ENCODE results near the gene SPX.

Gene SPX, protein sequence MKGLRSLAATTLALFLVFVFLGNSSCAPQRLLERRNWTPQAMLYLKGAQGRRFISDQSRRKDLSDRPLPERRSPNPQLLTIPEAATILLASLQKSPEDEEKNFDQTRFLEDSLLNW

DNA sequence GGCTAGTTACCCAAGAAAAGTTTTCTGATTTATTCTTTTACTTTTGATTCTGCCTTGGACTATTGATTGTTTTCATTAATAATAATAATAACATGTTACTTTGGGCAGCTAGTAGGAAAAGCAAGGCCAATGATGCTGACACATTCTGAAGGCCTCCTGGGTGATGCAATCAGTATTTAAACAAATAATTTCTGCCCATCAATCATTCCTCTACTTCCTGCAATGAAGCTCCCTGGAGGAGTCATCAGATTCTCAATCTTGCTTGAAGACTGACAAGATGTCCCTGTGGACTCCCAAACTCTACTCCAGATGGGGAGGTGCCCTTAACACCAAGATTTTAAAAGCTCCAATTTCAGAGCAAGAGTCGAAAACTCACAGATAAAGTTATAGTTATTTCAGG lies at the start of gene SPX:
SPX (plus strand) TSS at position 244 of the 400 bp plus-strand sequence. CDS start 177 bp downstream, outside the sequence.
- in situ Hi-C loops (cut with MboI; ENCODE audit: low sequenced_read_pairs): no loop called here

DNA sequence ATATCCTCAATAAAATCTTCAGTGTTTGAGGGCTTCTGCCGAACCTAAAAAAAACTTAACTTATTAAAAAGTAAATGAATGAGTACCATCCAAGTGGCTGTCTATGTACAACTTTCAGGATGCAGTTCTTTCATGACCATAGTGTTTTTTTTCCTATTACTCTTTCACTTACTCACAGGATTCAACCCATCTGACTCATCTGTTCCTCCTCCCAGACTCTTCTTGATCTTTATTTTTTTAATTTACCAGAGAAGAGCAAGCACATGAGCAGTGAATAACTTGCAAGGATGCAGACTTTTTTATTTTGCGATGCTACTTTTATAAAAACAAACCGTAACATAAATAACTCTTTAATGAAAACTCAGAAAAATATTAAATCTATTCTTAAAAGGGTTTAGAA lies 49.1 kb upstream of the SPX start:
- in situ Hi-C loops (cut with MboI; ENCODE audit: low sequenced_read_pairs): no loop called here

DNA sequence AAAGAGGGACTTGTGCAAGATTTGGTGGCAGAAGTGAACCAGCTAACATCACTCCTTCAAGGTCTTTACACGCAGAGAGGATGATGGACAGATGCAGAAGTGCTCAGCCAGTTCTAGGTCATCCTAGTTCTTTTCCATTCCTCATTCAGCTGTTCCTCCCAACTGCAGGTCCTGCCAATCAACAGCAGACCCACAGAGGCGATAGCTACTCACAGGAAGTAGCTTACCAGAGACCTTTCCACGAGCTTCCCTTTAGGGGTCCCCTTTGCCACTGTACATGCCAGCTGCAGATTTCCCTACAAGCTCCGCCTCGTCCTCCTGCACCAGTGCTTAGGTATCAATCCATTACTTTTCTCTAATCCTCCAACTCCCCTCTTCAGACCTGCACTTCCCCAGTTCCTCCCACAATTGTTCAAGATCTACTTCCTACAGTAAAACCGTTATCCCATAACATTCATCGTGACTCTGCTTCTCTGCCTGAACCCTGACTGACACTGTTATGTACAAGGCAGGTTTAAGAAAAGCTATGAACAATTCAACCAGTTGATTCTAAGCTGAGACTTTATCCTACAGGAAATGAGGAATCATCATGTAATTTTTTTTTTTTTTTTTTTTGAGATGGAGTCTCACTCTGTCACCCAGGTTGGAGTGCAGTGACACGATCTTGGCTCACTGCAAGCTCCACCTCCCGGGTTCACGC lies 47.2 kb upstream of the SPX start:
- in situ Hi-C loops (cut with MboI; ENCODE audit: low sequenced_read_pairs): no loop called here

DNA sequence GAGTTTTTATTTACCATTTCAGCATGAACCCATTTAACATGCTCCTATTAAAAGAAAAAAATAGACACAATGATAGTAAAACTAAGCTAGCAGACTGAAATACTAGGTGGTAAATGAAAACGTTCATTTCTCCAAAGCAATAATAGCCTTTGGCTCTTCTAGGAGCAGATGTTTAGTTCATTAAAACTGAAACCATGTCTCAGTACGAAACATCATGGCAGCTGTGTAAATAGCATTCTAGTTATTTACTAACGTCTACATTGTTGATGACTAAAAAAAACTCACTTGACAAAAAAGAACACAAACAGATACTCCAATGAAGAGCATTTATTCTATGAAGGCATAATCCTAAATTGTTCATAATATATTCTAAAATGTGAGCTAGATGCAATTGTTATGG lies 42.6 kb upstream of the SPX start:
- in situ Hi-C loops (cut with MboI; ENCODE audit: low sequenced_read_pairs): no loop called here

DNA sequence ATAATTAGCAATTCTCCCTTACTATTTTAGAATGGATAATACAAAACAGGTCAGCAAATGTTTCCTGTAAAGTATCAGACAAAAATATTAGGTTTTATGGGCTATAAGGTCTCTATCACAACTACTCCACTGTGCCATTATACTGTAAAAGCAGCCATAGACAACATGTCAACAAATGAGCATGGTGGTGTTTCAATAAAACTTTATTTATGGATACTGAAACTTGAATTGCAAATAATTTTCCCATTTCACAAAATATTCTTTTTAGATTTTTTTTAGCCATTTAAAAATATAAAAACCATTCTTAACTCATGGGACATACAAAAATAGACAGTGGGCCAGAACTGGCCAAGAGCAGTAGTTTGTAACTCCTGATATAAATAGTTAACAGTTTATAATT lies 40.1 kb upstream of the SPX start:
- in situ Hi-C loops (cut with MboI; ENCODE audit: low sequenced_read_pairs): no loop called here

DNA sequence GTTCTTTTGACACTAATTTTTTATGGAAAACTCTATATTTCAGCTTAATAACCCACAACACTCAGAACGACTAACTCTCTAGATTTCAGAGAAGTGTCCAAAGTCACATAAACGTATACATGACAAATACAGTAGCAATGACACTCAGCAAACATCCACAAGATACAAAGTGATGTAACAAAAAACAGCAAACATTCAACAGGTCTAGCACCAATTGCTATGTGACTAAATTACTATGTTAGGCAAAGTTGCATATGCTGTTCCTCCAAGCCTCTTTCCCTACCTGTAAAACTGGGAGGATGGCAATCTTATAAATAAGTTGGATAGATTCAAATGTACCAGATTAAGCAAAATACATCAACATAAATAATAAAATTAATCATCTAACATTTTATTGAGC lies 26.3 kb upstream of the SPX start:
- in situ Hi-C loops (cut with MboI; ENCODE audit: low sequenced_read_pairs): no loop called here

DNA sequence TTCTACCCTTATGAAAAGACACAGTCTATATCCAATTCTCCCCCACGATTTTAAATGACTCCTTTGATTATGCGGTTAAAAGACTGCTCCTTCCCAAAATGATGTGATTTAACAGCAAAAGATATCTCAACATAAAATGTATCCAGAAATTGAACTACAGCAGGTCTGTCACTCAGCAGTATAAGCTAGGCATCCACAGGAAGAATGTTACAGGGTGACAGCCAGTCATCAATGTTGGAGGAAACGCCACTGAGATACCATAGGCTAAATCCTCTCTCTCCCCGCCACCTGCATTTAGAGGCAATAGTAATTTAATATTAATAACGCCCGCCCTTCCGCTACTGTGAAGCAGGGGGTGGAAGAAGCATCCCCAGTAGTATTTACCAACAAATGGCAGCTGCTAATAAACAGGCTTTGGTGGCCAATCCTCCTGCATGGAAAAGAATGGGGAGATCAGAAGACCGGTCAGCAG lies 25.3 kb upstream of the SPX start:
- in situ Hi-C loops (cut with MboI; ENCODE audit: low sequenced_read_pairs): no loop called here

DNA sequence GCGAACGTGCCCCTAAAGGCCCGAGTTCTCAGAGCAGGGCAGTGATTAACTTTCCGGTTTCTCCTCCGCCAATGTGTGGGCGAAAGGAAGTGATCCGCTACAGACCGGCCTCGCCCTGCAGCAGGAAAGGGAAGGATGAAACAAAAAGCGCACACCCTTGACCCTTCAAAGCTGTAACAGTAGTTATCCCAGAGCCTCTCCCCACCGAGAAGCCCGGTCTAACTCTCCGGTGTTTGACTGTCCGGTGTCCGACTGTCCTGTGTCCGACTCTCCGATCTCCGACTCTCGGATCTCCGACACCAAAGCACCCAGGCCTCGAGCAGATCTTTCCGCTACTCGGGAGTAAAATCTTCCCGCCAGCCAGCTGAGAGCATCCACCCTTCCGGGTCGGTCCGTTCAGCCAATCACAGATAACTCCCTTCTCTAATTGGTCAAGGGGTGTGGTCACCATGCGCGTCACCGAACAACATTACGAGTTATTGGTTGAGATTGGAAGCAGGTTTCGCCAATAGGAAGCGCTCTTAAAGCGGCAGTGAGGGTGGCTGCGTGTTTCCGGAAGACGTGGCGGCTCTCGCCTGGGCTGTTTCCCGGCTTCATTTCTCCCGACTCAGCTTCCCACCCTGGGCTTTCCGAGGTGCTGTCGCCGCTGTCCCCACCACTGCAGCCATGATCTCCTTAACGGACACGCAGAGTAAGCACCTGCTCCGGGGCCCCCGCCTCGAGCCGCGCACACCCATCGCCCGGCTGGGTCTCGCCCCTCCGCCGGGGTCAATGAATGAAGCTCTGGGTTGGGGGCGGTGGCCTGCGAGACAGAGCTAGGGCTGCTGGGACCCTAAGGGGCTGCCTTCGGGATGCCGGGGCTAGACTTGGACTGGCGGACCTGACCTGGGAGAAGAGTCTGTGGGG lies 24.6 kb upstream of the SPX start, which contains the start of the genes GOLT1B and RECQL:
GOLT1B (plus strand) TSS at position 532 of the 906 bp plus-strand sequence; CDS start at position 667, 135 bp downstream.
RECQL (minus strand) TSS at position 378 of the 906 bp plus-strand sequence. CDS start 2,065 bp downstream, outside the sequence.
- in situ Hi-C loops (cut with MboI; ENCODE audit: low sequenced_read_pairs): no loop called here

DNA sequence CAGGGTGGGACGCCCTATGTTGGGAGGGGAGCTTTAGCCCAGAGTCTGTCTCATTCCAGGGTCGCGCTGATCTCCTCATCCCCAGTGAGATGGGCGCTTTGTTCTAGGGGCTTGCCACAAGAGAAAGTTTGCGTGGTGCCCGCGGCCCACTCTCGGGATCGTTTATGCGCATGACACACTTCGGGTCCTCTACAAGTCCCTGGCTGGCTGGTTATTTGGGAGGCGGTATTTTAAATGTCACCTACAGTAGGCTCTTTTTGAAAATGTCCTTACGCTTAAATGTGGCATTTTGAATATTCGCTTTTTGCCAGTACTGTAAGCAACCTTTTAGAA lies 24.0 kb upstream of the SPX start:
- in situ Hi-C loops (cut with MboI; ENCODE audit: low sequenced_read_pairs): no loop called here

DNA sequence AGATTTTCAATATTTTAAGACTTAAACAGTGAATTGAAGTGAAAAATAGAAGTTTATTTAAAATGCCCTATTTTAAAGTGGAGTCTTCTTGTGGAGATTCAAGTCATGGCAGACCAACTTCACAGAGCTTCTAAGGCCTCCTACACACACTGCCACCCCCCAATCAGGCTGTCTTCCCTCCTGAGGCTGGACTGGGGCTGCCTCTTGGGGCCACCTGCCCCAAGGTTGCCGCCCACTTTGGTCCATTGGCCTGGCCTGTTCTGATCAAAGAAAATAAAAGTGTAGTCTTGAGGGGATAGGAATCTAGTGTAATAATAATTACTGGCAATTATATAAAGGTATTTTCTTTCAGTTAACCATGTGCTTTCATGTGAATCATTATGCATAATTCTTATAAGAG lies 23.2 kb upstream of the SPX start:
- in situ Hi-C loops (cut with MboI; ENCODE audit: low sequenced_read_pairs): no loop called here

DNA sequence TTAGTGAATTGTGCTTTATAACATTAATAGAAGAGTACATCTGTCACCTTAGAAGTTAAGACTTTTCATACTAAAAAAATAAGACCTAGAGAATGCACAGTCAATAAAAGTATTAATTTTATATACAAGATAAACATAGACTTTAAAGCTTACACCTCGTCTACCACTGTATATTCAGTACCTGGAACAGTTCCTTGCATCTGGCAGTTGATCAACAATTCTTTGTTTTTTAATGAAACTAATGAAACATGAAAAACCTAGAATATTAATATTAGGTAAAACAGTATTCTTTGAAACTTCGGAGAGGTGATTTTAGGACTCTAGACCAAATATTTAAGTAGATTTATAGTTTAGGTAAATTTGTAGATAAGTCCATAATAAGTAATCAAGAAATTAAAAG lies 20.2 kb upstream of the SPX start:
- in situ Hi-C loops (cut with MboI; ENCODE audit: low sequenced_read_pairs): no loop called here

DNA sequence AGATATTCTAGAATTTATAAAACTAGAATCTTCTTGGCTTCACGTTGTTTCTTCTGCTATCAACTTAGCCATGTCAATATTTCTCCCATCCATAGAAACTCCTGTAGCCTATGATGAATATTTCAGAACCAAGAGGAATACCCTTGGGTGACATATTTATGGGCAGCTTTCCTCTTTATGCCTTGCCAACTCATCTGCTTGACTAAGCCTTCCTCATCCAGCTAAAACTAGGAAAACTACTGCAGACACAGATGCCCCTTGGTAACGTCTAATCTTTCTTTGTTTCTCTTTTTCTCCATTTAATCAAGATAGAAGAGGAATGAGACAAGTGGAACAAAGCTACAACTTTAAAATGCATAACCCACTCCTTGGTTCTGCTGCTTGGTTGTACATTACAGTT lies 18.2 kb upstream of the SPX start:
- in situ Hi-C loops (cut with MboI; ENCODE audit: low sequenced_read_pairs): no loop called here

DNA sequence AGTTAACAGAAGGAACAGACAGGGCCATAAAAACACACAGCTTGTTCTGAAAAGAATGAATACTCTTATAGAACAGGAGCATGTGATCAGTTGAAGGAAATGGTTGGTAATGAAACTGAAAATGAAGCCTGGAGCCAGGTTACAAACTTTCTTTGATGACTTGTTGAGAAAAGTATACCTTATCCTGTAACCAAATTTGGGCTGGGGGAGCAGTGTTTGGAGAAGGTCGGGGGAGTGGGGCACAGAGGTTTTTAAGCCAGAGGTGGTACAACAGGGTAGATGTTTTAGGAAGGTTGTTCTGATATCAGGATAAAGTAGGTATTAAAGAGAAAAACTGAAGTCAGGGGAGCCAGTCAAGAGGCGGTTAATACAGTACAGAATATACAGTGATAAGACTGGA lies 16.3 kb upstream of the SPX start:
- in situ Hi-C loops (cut with MboI; ENCODE audit: low sequenced_read_pairs): no loop called here

DNA sequence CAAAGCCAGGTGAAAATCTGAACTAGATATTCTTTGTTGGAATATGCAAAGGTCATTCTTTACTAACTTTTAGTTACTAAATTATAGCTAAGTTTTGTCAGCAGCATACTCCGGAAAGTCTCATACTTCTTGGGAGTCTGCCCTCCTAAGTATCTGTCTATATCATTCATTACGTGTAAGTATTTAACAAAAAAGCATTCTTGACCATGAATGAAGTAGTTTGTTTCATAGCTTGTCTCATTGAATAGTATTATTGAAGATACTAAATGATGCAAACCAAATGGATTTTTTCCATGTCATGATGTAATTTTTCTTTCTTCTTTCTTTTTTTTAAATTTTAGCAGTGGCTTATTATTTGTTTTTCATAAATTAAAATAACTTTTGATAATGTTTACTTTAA lies 9.8 kb upstream of the SPX start:
- in situ Hi-C loops (cut with MboI; ENCODE audit: low sequenced_read_pairs): no loop called here

DNA sequence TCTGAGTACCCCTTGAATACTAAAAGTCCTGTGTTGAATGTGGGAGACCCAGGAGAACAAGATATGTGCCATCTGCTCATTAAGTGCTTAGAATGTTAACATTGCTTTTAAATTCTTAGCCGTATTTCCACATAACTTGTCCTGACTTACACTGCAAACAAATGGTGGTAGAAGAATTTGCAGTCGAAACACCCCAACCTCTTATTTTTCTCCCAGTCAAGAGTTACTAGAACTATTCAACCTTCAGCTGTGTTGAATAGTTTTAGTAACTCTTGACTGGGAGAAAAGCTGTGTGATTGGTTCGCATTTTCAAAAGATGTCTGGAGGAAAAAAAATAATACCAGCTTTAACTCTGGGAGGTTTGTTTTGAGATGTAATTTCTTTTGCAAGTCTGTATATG lies 7.6 kb upstream of the SPX start:
- in situ Hi-C loops (cut with MboI; ENCODE audit: low sequenced_read_pairs): no loop called here

DNA sequence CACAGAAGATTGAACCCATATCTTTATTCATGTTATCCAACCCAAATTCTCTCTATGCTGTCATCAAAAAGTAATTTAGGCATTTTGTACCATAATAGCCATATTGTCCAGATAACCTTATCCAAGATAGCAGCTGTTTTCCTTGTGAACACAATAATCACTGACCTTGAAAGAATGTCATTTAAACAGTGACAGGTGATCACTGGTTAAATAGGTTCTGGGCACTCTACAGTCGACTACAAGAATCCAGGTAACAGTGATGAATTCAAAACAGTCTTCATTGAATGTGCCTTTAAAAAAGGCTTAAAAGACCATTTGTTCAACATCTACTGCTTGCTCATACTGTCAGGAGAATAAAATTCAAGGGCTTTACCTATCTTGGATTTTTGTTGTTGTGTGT lies 4.6 kb upstream of the SPX start:
- in situ Hi-C loops (cut with MboI; ENCODE audit: low sequenced_read_pairs): no loop called here

DNA sequence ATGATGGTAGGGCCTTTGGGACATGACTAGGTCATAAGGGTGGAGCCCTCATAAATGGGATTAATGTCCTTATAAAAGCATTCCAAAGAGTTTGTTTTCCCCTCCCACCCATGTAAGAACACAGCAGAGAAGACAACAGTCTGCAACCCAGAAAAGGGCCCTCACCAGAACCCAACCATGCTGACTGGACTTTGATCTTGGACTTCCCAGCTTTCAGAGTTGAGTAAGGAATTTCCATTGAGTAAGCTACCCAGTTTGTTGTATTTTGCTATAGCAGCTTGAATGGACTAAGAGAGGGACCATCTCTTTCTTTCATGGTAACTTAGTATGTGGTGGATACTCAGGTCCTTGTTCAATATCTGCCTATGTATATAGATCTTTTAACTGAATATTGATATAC lies 2.9 kb upstream of the SPX start:
- in situ Hi-C loops (cut with MboI; ENCODE audit: low sequenced_read_pairs): no loop called here

DNA sequence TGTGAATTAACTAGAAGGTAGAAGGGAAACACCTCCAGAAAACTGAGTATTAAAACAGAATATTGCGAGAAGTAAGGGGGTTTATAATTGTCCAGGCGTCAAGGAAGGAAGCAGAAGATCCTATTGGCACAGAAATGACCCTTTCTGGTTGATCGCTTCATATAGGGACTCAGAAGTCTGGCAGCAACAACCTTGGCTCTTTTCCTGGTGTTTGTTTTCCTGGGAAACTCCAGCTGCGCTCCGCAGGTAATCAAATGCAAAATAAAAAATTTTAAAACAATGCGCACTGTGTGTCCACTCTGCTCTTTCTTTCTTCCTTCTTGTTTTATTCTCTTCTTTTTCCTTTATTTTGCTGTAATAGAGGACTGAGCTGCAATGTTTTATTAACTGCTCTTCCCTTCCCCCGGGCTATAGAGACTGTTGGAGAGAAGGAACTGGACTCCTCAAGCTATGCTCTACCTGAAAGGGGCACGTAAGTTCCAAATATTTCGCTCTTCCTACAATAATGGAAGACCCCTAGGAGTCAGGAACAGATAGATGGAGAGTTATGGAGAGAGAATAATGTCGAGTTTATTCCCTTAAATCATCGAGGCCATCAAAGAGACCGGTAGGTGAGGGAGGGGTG lies 737 bp downstream of the SPX start:
- in situ Hi-C loops (cut with MboI; ENCODE audit: low sequenced_read_pairs): no loop called here

DNA sequence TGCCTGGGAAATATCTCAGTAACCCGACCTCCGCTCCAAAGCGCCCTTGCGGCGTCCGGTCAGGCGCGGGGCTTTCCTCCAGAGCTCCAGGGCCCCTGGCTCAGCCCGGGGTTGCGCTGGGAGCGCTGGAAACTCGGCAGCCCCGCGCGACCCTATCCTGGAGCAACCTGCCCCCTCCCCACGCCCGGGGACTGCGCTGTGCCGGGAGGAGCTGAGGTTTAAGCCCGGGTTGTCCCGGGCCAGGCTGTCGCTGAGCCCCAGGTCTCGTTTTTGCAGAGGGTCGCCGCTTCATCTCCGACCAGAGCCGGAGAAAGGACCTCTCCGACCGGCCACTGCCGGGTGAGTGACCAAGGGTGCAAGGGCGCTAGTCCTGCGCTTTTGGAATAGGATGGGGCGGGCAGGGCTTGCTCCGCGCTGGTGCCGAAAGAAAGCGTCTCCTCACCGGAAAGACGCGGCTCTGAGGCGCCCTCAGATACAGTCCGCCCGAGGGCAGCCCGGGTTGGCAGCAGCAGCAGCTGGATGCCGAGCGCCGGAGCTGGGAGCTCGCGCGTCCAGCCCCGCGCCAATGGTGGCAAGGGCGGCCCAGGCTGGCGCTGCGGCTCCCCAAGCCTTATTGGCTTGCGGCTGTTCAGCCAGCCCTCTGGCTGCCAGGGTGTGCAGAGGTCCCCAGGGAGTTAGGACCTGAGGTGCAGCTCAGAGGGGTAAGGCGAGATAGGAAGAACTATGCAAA lies 1.5 kb downstream of the SPX start:
- in situ Hi-C loops (cut with MboI; ENCODE audit: low sequenced_read_pairs): no loop called here

DNA sequence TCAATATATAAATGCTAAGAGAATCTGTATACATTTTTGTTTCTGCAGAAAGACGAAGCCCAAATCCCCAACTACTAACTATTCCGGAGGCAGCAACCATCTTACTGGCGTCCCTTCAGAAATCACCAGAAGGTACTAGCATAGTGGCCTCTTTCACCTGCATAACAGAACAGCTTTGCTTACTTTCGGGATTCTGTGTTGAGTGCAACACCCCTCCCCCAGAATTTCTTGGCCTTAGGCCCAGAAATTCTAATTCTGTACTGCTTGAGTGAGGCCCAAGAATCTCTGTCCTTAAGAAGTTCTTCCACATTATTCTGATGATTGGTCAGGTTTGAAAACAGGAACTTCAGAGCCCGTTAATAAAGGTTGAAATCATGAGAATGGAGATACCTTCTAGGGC lies 2.9 kb downstream of the SPX start:
- in situ Hi-C loops (cut with MboI; ENCODE audit: low sequenced_read_pairs): no loop called here

DNA sequence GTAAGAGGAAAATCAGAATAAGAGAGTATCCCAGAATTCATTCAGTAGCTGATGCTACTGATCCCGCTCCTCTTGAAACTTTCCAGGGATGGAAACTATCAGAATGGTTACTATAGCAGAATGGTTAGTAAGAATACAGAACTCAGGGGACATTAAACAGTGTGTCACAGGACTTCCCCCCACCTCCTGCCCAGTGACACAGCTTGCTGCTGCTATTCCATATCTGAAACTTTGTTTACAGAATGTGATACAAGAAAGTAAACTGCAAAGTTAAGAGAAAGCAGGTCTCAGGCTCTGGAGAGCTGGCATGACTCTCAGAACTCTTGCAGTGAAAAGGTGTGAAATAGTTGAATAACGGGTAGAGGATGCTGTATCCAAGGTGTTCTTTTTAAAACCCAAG lies 3.4 kb downstream of the SPX start:
- in situ Hi-C loops (cut with MboI; ENCODE audit: low sequenced_read_pairs): no loop called here

Measured in HL-60/S4 treated with retinoic acid at 250 ng/mL for 4 days and 3 days (cell line).